MM.1S (cell line): ENCODE data around the gene MIER3.

Source experiments
- DNase-seq: peaks from one replicate; pipeline ENCODE4 v3.0.0-alpha.2; 2015
- H2AFZ ChIP-seq: fragments of 300-600 bp; sonication (generic); 2 replicates; pipeline ENCODE4 v1.6.0; 2016; ENCODE audit warnings: antibody characterized with exemption, low read length
- H3F3A ChIP-seq: fragments of 300-600 bp; sonication (generic); 2 replicates; pipeline ENCODE4 v1.6.1; 2016; ENCODE audit warnings: mild to moderate bottlenecking, antibody characterized with exemption, low read length, moderate library complexity, mixed read lengths; ENCODE audit not compliant: insufficient read depth
- H3K27ac ChIP-seq: fragments of 300-600 bp; sonication (generic); 2 replicates; pipeline ENCODE4 v1.5.1; 2016; ENCODE audit warnings: mild to moderate bottlenecking, low read length
- H3K27me3 ChIP-seq: fragments of 300-600 bp; sonication (generic); replicated peaks from 2 replicates; pipeline ENCODE4 v1.6.0; 2016; ENCODE audit warnings: low read length; ENCODE audit not compliant: insufficient read depth
- H3K36me3 ChIP-seq: fragments of 300-600 bp; sonication (generic); replicated peaks from 2 replicates; pipeline ENCODE4 v1.6.1; 2016; ENCODE audit warnings: mild to moderate bottlenecking, low read length, mixed read lengths; ENCODE audit not compliant: insufficient read depth
- H3K4me1 ChIP-seq: fragments of 300-600 bp; sonication (generic); 2 replicates; pipeline ENCODE4 v1.6.1; 2016; ENCODE audit warnings: low read length, mixed read lengths
- H3K4me2 ChIP-seq: fragments of 300-600 bp; sonication (generic); 2 replicates; pipeline ENCODE4 v1.6.0; 2016; ENCODE audit warnings: low read depth, low read length
- H3K4me3 ChIP-seq: fragments of 300-600 bp; sonication (generic); 2 replicates; pipeline ENCODE4 v1.5.1; 2016; ENCODE audit warnings: low read length, mixed read lengths
- H3K79me2 ChIP-seq: fragments of 300-600 bp; sonication (generic); 2 replicates; pipeline ENCODE4 v1.6.1; 2016; ENCODE audit warnings: mixed run types, low read length, mixed read lengths
- H3K9ac ChIP-seq: fragments of 300-600 bp; sonication (generic); 2 replicates; pipeline ENCODE4 v1.6.1; 2016; ENCODE audit warnings: low read length, mixed read lengths
- H3K9me2 ChIP-seq: fragments of 300-600 bp; sonication (generic); replicated peaks from 2 replicates; pipeline ENCODE4 v1.6.1; 2016; ENCODE audit warnings: mild to moderate bottlenecking, low read length, mixed read lengths; ENCODE audit not compliant: insufficient read depth
- H3K9me3 ChIP-seq: fragments of 300-600 bp; sonication (generic); replicated peaks from 2 replicates; pipeline ENCODE4 v1.6.1; 2016; ENCODE audit warnings: mild to moderate bottlenecking, low read length, mixed read lengths; ENCODE audit not compliant: insufficient read depth
- H4K20me1 ChIP-seq: fragments of 300-600 bp; sonication (generic); 2 replicates; pipeline ENCODE4 v1.6.1; 2016; ENCODE audit warnings: mild to moderate bottlenecking, low read length, moderate library complexity, mixed read lengths; ENCODE audit not compliant: insufficient read depth
- CTCF ChIP-seq: fragments of 300-600 bp; sonication (generic); IDR thresholded peaks from 2 replicates; pipeline ENCODE4 v1.5.1; 2016; ENCODE audit warnings: antibody characterized with exemption, low read length, mixed read lengths
- EZH2 ChIP-seq: fragments of 300-600 bp; sonication (generic); optimal IDR thresholded peaks from 2 replicates; pipeline ENCODE3; 2017; ENCODE audit warnings: low read depth, mild to moderate bottlenecking, antibody characterized with exemption, low read length, mixed read lengths
- EZH2phosphoT487 ChIP-seq: fragments of 300-600 bp; sonication (generic); IDR thresholded peaks from 2 replicates; pipeline ENCODE4 v1.6.1; 2018; ENCODE audit warnings: antibody characterized with exemption, low read length

MIER3 gene

GRCh38 chr5:56951126-56951945 is 587 bp downstream of the MIER3 start:
- Histone ChIP-seq H3K4me3 (peak overlapping the region; percentile 81), H3F3A (peaks cover 16% of the 10 kb centered on the region), H3K27ac (peak overlapping the region; percentile 48; the same call in 1 of the 2 replicates), H3K36me3 (no peaks in the 10 kb centered on the region; the same call in 1 of the 2 replicates), H3K9me2 (no peaks in the 10 kb centered on the region), H2AFZ (peak overlapping the region; percentile 49), H3K27me3 (no peaks in the 10 kb centered on the region), H3K4me2 (peak overlapping the region; percentile 83), H3K9me3 (no peaks in the 10 kb centered on the region), H3K79me2 (peaks cover 48% of the 10 kb centered on the region), H3K4me1 (peaks cover 7% of the 10 kb centered on the region; the same call in 1 of the 2 replicates), H3K9ac (peak overlapping the region; percentile 73), H4K20me1 (no peaks in the 10 kb centered on the region)
- TF ChIP-seq CTCF (no peak), EZH2 (no peak), EZH2phosphoT487 (no peak)
- DNase-seq = peak; percentile 32

- DNase-seq = peak; percentile 70
- H3K9ac ChIP-seq = peak overlapping the region; percentile 73; the same call in 1 of the 2 replicates
- H3K27ac ChIP-seq = peak overlapping the region; percentile 48; the same call in 1 of the 2 replicates
- H3K36me3 ChIP-seq = peaks cover 5% of the 10 kb centered on the region; the same call in 1 of the 2 replicates
- H3K9me3 ChIP-seq = no peaks in the 10 kb centered on the region
- no peaks in the 10 kb centered on the region for H3K27me3 ChIP-seq
- peaks cover 48% of the 10 kb centered on the region for H3K79me2 ChIP-seq
- no peaks in the 10 kb centered on the region for H4K20me1 ChIP-seq
- TF ChIP-seq EZH2 (no peak), CTCF (no peak), EZH2phosphoT487 (no peak)
- peak overlapping the region; percentile 49 for H2AFZ ChIP-seq
- peaks cover 16% of the 10 kb centered on the region for H3F3A ChIP-seq
- peak overlapping the region; percentile 81 for H3K4me3 ChIP-seq
- H3K9me2 ChIP-seq = no peaks in the 10 kb centered on the region
- H3K4me2 ChIP-seq = peak overlapping the region; percentile 83
- H3K4me1 ChIP-seq = peaks cover 7% of the 10 kb centered on the region; the same call in 1 of the 2 replicates
These were observed 1.2 kb downstream of the MIER3 start for GRCh38 chr5:56950626-56951125.

- Histone ChIP-seq H3K4me1 (peaks cover 7% of the 10 kb centered on the region; the same call in 1 of the 2 replicates), H3K27ac (no peak overlapping the region), H3K9me3 (no peaks in the 10 kb centered on the region), H3K36me3 (peaks cover 8% of the 10 kb centered on the region; the same call in 1 of the 2 replicates), H4K20me1 (no peaks in the 10 kb centered on the region), H3K4me2 (no peak overlapping the region), H3F3A (peaks cover 16% of the 10 kb centered on the region), H3K79me2 (peaks cover 48% of the 10 kb centered on the region), H3K4me3 (no peak overlapping the region), H3K9me2 (no peaks in the 10 kb centered on the region), H2AFZ (no peak overlapping the region), H3K27me3 (no peaks in the 10 kb centered on the region), H3K9ac (no peak overlapping the region)
- no peak for TF ChIP-seq CTCF
- TF ChIP-seq EZH2 = no peak
- TF ChIP-seq EZH2phosphoT487 = no peak
- DNase-seq = no peak
These were observed 4.9 kb downstream of the MIER3 start for GRCh38 chr5:56947052-56947451.
